HT-29 (cell line): ENCODE data around the gene MYMX. TPM values are rescaled to one million over a fixed set of nuclear protein-coding genes. Genes with fewer than 3 reads are reported as not detected.

Source experiments
- DNase-seq: peaks from one replicate; pipeline ENCODE4 v3.0.0-alpha.2; 2015; ENCODE audit warnings: low spot score
- total RNA-seq: library from RNA; depleted of rRNA; stranded (reverse); fragments of >200 nt; shearing (Covaris generic); gene quantifications from 2 replicates; pipeline ENCODE4 v1.2.3, GENCODE V29; 2014

MYMX gene
- total RNA-seq, 1 experiment from 2014 or later = not detected

GRCh38 chr6:44250718-44251123 lies 34.0 kb downstream of the MYMX start:
- DNase-seq = no peak

GRCh38 chr6:44251576-44252524 lies 35.1 kb downstream of the MYMX start:
- DNase-seq = no peak

- DNase-seq = peak; percentile 73
These were observed 36.8 kb downstream of the MYMX start for GRCh38 chr6:44253307-44254101.

GRCh38 chr6:44254191-44255104 lies 37.7 kb downstream of the MYMX start:
- DNase-seq = no peak

GRCh38 chr6:44255105-44255808 lies 38.5 kb downstream of the MYMX start:
- DNase-seq = peak; percentile 38

GRCh38 chr6:44255871-44256774 lies 39.4 kb downstream of the MYMX start:
- peak; percentile 59 for DNase-seq

- no peak for DNase-seq
These were observed 40.0 kb downstream of the MYMX start for GRCh38 chr6:44256775-44257024.

GRCh38 chr6:44257025-44257752 lies 40.5 kb downstream of the MYMX start, which contains the start of gene SLC35B2:
Gene SLC35B2 (minus strand): TSS chr6:44257528. CDS start chr6:44257410, 118 bp downstream.
- DNase-seq = peak; percentile 75

- no peak for DNase-seq
These were observed 41.1 kb downstream of the MYMX start for GRCh38 chr6:44257753-44258324.

GRCh38 chr6:44258325-44258863 lies 41.7 kb downstream of the MYMX start:
- no peak for DNase-seq

GRCh38 chr6:44258921-44259320 lies 42.2 kb downstream of the MYMX start:
- no peak for DNase-seq

GRCh38 chr6:44260011-44260410 lies 43.3 kb downstream of the MYMX start:
- no peak for DNase-seq

- DNase-seq = no peak
These were observed 43.9 kb downstream of the MYMX start for GRCh38 chr6:44260451-44261297.

GRCh38 chr6:44261581-44261980 lies 44.9 kb downstream of the MYMX start:
- DNase-seq = no peak

GRCh38 chr6:44262467-44263353 lies 46.0 kb downstream of the MYMX start:
- DNase-seq = no peak

- DNase-seq = no peak
These were observed 46.8 kb downstream of the MYMX start for GRCh38 chr6:44263354-44264100.
